HPDE6-E6E7 (cell line): ENCODE results near the gene GFER.
A peak's percentile ranks its signal among the peaks of the same experiment; 100 is the strongest.

Experiments
- DNase-seq: peaks from one replicate; pipeline ENCODE4 v3.0.0; 2011; ENCODE audit warnings: missing footprints; ENCODE audit errors: extremely low spot score

Gene GFER

GRCh38 chr16:1990351-1991134, 6.5 kb downstream of the GFER start:
- DNase-seq, result no peak

GRCh38 chr16:1991135-1991551, 7.2 kb downstream of the GFER start:
- DNase-seq, result no peak

DNA sequence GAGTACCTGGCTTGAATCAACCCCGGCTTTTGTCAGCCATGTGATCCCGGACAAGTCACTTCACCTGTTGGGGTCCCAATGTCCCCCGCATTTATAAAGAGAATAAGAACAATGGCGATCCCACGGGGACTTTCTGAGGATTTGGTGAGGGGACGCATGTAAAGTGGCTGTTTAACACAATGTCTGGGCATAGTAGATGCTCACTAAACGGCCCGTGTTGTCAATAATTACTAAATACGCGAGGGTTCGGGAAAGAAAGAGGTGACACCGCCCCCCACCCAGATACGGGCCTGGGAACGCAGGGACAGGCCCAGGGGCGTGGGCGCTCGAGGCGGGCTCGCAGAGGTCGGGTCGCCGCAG, 7.6 kb downstream of the GFER start:
- DNase-seq, result no peak

- peak; percentile 68 for DNase-seq
Observed at GRCh38 chr16:1991948-1992703, 8.1 kb downstream of the GFER start.

GRCh38 chr16:1992704-1993317, 8.8 kb downstream of the GFER start:
- DNase-seq, result no peak

DNA sequence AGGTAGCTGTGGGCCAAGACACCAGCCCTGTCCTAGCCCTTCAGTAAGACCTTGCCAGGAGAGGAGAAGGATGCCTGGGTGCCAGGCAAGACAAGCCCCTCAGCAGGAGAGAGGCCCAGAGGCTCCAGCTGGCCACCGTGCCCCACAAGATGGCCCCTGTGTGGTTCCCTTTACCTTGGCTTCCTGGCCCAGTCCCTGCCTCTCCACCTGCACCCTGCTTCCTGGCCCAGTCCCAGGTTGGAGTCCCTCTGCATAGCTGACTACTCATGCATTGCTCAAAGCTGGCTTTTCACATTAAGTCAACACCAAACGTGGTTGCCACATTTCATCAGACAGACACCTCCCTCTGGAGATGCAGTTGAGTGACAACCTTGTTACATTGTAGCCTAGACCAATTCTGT, 9.7 kb downstream of the GFER start:
- peak; percentile 58 for DNase-seq

DNA sequence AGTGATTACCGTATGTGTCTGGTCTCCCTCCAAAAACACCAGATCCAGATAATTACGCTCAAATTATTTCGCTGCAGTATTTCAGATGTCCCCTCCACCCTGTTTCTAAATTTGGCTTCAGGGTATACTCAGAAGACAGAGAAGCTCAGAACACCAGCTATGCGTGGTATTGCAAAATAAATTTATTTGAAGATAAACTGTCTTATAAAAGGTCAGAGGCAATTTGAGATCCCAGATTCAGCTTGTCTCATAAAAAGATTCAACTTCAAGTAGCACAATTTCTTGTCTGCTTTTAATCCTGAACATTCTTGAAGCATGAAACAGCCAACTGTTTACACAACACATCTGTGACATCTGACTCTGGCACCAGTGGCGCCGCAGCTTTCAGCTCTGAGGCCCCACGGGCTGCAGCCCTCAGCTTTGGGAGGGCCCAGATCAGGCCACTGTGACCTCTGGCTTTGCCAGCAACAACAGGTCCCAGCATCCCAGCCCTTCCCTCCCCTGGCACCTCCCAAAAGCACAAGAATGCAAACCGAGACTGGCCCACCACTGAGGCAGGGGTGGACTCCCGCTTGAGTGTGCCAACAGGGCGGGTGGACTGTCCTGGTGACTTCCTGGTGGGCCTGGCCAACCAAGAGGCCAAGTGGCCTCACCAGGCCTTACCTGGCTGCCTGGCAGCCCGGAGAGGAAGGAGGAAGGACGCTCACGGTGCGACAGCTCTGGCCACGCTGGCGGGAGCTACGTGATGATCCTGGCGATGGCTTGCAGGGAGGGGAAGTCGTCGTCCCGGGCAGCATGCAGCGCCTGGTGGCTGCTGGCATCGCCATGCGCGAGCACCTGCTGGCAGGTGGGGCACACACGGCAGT, 13.7 kb downstream of the GFER start:
- no peak for DNase-seq

- no peak for DNase-seq
Observed at GRCh38 chr16:1998360-1998835, 14.4 kb downstream of the GFER start.

DNA sequence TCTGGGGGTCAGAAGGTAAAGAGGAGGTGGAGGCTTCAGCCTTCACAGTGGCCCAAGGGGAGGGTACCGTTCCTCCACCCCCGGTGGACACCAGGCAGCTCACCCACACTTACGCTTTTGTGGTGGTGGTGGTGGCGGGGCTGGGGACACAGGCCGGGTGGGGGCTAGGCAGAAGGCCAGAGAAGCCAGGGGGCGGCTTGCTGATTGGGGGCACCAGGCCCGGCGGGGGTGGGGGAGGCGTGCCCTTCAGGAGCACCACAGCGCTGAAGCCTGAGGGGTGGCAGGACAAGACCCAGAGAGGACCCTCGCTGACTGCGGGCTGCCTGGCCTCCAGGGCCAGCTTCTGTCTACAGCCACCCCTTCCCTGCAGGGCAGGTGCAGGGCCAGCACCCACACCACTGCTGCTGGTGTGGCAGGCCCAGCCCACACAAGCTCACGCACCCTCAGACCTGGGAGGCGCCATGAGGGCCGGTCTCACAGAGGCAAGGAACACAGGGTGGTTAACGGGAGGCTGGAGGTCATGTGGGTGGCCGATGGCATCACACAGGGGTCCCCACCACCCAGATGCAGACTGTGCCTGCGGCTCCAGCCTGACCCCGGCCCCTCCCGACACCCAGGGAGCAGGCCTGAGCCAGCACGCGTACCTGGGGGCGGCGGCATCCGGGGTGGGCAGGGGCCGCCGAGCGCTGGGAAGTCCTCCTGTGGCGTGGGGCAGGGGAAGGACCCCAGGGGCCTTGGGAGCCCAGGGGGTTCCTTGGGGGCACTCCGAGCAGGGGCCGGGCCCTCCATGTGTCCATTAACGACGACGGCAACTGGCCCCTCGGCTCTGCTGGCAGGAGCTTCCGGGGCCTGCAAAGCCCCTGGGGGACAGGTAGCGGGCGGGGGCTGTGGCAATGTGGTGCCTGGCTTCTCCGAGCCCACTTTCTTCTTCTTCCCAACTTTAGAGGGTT, 15.1 kb downstream of the GFER start:
- no peak for DNase-seq

DNA sequence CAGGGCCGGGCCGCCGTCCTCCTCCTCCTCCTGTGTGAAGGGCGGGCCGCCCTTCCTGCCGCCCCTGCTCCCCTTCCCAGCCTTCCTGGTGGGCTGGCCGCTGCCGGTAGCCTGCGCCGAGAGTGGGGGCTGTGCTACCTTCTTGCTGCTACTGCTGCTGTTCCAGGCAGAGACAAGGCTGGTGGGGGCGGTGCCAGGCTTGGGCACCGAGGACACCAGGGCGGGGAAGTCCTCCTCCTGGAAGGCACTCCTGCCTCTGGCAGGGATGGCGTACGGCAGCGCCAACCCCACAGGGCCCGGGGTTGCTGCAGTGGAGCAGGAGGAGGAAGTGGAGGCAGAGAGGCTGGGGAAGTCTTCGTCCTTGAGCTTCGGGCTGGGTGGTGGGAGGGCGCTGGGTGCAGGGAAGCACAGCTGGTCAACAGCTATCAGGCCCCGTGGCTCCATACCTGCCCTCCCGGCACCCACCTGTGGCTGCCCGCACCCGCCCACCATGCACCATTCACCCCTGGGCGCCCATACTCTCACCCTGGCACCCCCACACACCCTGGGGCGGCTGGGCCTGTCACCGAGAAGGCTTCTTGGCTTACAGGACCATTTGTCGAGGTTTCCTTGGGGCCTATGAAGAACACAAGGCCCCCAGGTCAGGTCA, 16.0 kb downstream of the GFER start:
- no peak for DNase-seq

GRCh38 chr16:2001035-2001434, 17.0 kb downstream of the GFER start:
- no peak for DNase-seq

DNA sequence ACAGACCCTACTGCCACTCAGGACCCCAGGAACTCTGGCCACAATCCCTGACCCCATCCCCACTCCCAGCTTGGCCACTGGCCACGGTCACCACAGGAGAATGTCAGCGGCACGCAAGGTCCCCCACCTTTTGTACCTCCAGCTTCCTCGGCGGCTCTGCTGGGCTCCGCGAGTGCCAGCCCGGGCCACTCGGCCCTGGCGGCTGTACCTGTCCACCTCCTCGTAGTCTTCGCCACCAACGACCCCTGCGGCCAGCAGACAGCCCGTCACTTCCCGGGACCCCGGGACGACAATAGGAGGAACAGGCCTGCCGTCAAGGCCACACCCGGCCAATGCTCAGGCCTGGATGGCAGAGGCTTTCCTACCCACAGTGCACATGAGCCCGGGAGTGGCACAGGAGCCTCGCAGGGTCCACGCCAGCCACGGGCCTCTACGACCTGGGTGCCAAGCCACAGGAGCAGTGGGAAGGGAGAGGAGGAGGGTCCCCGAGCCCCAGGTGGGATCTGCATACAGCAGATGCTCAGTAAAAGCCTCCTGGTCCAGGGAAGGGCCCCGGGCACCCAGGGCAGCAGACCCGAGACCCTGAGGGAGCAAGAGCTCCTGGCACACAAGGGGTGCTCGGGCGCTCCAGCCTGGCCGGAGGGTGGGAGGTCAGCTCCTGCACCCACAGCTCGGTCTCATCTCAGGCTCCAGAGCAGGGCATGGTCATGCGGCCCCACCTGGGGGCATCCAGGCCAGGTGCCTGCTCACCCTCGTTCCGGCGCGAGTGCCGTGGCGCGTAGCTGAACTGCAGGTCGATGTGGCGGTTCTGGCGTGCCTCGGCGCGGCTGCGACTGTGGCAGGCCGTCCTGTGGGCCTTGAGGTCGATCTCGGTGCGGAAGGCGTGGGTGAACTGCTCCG, 17.7 kb downstream of the GFER start:
- DNase-seq, result no peak

- no peak for DNase-seq
Observed at GRCh38 chr16:2002406-2003230, 18.6 kb downstream of the GFER start.

GRCh38 chr16:2003231-2003826, 19.3 kb downstream of the GFER start:
- DNase-seq, result no peak

- no peak for DNase-seq
Observed at GRCh38 chr16:2003827-2004641, 20.0 kb downstream of the GFER start.

- DNase-seq, result no peak
Observed at GRCh38 chr16:2004795-2005517, 21.0 kb downstream of the GFER start.
